GM12878 (cell line): Measurements from ENCODE around the gene DNAJC4. TPM values are rescaled to one million over a fixed set of nuclear protein-coding genes. Genes with fewer than 3 reads are reported as not detected.
A peak's percentile ranks its signal among the peaks of the same experiment; 100 is the strongest.

Source experiments
- ATAC-seq: fragments of 200-7000 bp; cut with Tn5 transposase; 3 replicates; pipeline ENCODE4 v1.9.1; 2020; ENCODE audit warnings: mild to moderate bottlenecking, moderate library complexity
- BruUV-seq: library from RNA; stranded (reverse); fragments of 400-500 nt; replicated peaks from 2 replicates; lab custom pipeline; 2021; lab: Mats Ljungman, UMichigan
- CTCF ChIA-PET: fragments of 300-600 bp; sonication (Branson Sonifier 250); formaldehyde crosslinking; extraction: SDS; loops from one replicate; lab custom pipeline; 2021; ENCODE audit warnings: inconsistent platforms; lab: Yijun Ruan, JAX
- POLR2A ChIA-PET: fragments of 350-600 bp; formaldehyde crosslinking; extraction: SDS; loops from one replicate; lab custom pipeline; 2021; ENCODE audit warnings: inconsistent platforms; lab: Charles Lee
- RAD21 ChIA-PET: fragments of 300-600 bp; sonication (Branson Sonifier 250); formaldehyde crosslinking; loops from one replicate; lab custom pipeline; 2023; ENCODE audit warnings: antibody characterized with exemption; ENCODE audit not compliant: unreplicated experiment; lab: Charles Lee
- SMC1A ChIA-PET: fragments of 300-600 bp; sonication (Branson Sonifier 250); formaldehyde crosslinking; loops from one replicate; lab custom pipeline; 2023; ENCODE audit not compliant: unreplicated experiment, uncharacterized antibody; lab: Charles Lee
- DNase-seq: peaks from one replicate; pipeline ENCODE4 v3.0.0-alpha.2; 2011; ENCODE audit warnings: low read depth, low spot score
- FAIRE-seq: peaks from 3 replicates; lab custom pipeline; 2011; peaks lifted over from hg19 to GRCh38; lab: Jason Lieb, UNC
- H2AFZ ChIP-seq: 2 replicates; pipeline ENCODE4 v1.6.0; 2011; ENCODE audit warnings: low read depth, low read length, control low read depth; ENCODE audit not compliant: control insufficient read depth
- H3K27ac ChIP-seq: 2 replicates; pipeline ENCODE4 v1.5.1; 2011; ENCODE audit warnings: control low read depth; ENCODE audit not compliant: control insufficient read depth, insufficient read depth
- H3K27me3 ChIP-seq, 2 experiments: replicated peaks in 1 of 2; 2 replicates each; pipeline versions ENCODE4 v1.6.0 to v1.6.1; 2011; ENCODE audit warnings: low read length in 1 of 2; ENCODE audit not compliant: control insufficient read depth in 2 of 2, insufficient read depth in 2 of 2
- H3K36me3 ChIP-seq, 2 experiments: 2 replicates each; pipeline ENCODE4 v1.5.1; 2011; ENCODE audit warnings: low read length in 1 of 2; ENCODE audit not compliant: control insufficient read depth in 2 of 2, insufficient read depth in 2 of 2
- H3K4me1 ChIP-seq: 2 replicates; pipeline ENCODE4 v1.6.1; 2011; ENCODE audit warnings: mild to moderate bottlenecking, low read length, moderate library complexity, mixed read lengths; ENCODE audit not compliant: control insufficient read depth, insufficient read depth
- H3K4me2 ChIP-seq: 2 replicates; pipeline ENCODE4 v1.6.0; 2011; ENCODE audit warnings: control low read depth; ENCODE audit not compliant: control insufficient read depth, insufficient read depth
- H3K4me3 ChIP-seq: fragments of 200-600 bp; sonication (generic); 2 replicates; pipeline ENCODE4 v1.5.1; 2016
- H3K79me2 ChIP-seq: 2 replicates; pipeline ENCODE4 v1.6.0; 2011; ENCODE audit warnings: low read length; ENCODE audit not compliant: control insufficient read depth, insufficient read depth
- H3K9ac ChIP-seq: 2 replicates; pipeline ENCODE4 v1.8.0; 2011; ENCODE audit warnings: low read length, control low read depth, mixed read lengths; ENCODE audit not compliant: control insufficient read depth, insufficient read depth
- H3K9me3 ChIP-seq: replicated peaks from 3 replicates; pipeline ENCODE4 v1.5.1; 2011; ENCODE audit warnings: mild to moderate bottlenecking, low read length; ENCODE audit not compliant: control insufficient read depth, insufficient read depth
- H4K20me1 ChIP-seq: 2 replicates; pipeline ENCODE4 v1.6.0; 2011; ENCODE audit not compliant: control insufficient read depth, insufficient read depth
- FOXK2 ChIP-seq: fragments of 450-650 bp; IDR thresholded peaks from 2 replicates; pipeline ENCODE4 v1.6.1; 2017; ENCODE audit warnings: mild to moderate bottlenecking, moderate library complexity
- KDM1A ChIP-seq: fragments of 200-600 bp; sonication (generic); IDR thresholded peaks from 2 replicates; pipeline ENCODE4 v1.6.1; 2016; ENCODE audit warnings: borderline replicate concordance
- MTA2 ChIP-seq: fragments of 450-650 bp; IDR thresholded peaks from 2 replicates; pipeline ENCODE4 v1.6.1; 2016; ENCODE audit warnings: low read depth, mild to moderate bottlenecking, moderate library complexity
- POLR2A ChIP-seq: IDR thresholded peaks from 2 replicates; pipeline ENCODE4 v1.6.1; 2011; ENCODE audit warnings: low read depth, mild to moderate bottlenecking, low read length
- RFX5 ChIP-seq: IDR thresholded peaks from 2 replicates; pipeline ENCODE4 v1.6.1; 2011; ENCODE audit warnings: low read depth, low read length, improper control_type of control experiment
- SMAD5 ChIP-seq: IDR thresholded peaks from 2 replicates; pipeline ENCODE4 v1.6.1; 2016; ENCODE audit warnings: antibody characterized with exemption, low read depth
- SMC3 ChIP-seq: IDR thresholded peaks from 2 replicates; pipeline ENCODE4 v1.6.1; 2011; ENCODE audit warnings: low read length, improper control_type of control experiment, borderline replicate concordance
- TCF3 ChIP-seq: IDR thresholded peaks from 2 replicates; pipeline ENCODE4 v1.6.1; 2012; ENCODE audit warnings: low read depth, mild to moderate bottlenecking, low read length, borderline replicate concordance; ENCODE audit not compliant: insufficient read depth
- YY1 ChIP-seq: IDR thresholded peaks from 2 replicates; pipeline ENCODE4 v1.6.1; 2011; ENCODE audit warnings: low read depth, mild to moderate bottlenecking, low read length
- WGBS: methylation state at CpG from one replicate; pipeline ENCODE4 v1.1.6; 2016; ENCODE audit warnings: low lambda C conversion rate; ENCODE audit not compliant: insufficient replicate concordance, insufficient coverage; ENCODE audit errors: missing lambda C conversion rate; 5-methylcytosine and 5-hydroxymethylcytosine counted together
- in situ Hi-C: fragments of 300-500 bp; cut with MboI; formaldehyde crosslinking; loops from 9 replicates; pipeline ENCODE4 v1.14.3; 2018; ENCODE audit warnings: mixed read lengths
- intact Hi-C: fragments of 100-400 bp; cut with micrococcal nuclease; formaldehyde crosslinking; loops from one replicate; pipeline ENCODE4 v1.14.2; 2022; ENCODE audit not compliant: unreplicated experiment
- polyA plus RNA-seq, 11 experiments: library from polyadenylated mRNA; depleted of rRNA in 4 of 11; unstranded in 6 of 11; stranded (reverse) in 5 of 11; fragments of >200 nt; fragmentation: Nextera tagmentation in 4 of 11; fragmentation: Illumina TruSeq in 1 of 11; extraction: Ambion mirVana in 4 of 11; extraction: Trizol in 1 of 11; gene quantifications; 1 replicate in 1 of 11; 2 replicates in 10 of 11; pipeline versions ENCODE4 v1.2.1 to v1.2.3, GENCODE V29; 2011 to 2016; ENCODE audit warnings: inconsistent platforms in 2 of 11, missing spikeins in 2 of 11, low read depth in 1 of 11
- total RNA-seq, 4 experiments: library from RNA; depleted of rRNA in 3 of 4; stranded (reverse); fragments of >200 nt in 3 of 4; fragmentation: Illumina TruSeq in 1 of 4; extraction: Trizol in 1 of 4; gene quantifications; 2 replicates each; pipeline versions ENCODE4 v1.2.1 to v1.2.3, GENCODE V29; 2013 to 2021

DNAJC4 gene
- total and polyA plus RNA-seq, 10 of the 15 experiments (the other 5 are each of a cell fraction or from before 2014, with no cell fraction given): 3.7 to 64.9 (median 30.1) TPM

DNA sequence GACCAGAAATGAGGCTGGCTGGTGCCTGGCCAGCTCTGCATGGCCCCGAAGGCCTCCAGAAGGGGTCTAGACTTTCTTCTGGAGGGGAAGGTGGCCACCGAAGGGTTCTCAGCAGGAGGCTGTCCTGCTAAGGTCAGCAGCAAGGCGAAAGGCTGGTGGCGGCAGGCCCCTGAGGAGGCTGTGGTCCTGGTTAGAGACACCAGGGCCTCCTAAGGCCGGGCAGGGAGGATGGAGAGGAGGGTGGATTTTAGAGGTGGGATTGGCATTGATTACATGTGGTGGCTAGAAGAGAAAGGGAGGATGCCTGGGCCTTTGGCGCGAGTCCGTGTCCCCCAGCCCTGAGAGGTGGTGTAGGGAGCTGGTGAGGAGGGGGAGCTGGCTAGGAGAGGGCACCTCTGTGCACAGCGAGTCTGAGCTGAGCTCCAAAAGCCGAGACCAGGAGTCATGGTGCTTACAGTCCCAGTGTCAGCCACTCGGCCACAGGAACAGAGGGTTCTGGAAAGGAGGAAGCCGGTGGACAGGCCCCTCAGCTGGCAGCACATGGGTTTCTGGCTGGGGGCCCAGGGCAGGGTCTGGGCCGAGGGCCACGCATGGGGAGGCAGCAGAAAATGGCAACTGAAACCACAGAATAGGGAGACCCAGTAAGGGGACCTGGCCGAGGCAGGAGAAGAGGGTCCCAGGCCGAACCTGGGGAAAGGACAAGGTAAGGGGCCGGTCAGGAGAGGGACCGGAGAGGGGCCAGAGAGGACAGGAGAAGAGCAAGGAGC lies 21.4 kb upstream of the DNAJC4 start:
- H3K27me3 ChIP-seq: no peaks in the 10 kb centered on the region
- FAIRE-seq (no peak), ATAC-seq (no peak), DNase-seq (no peak)
- intact Hi-C loops (no loop called here), in situ Hi-C loops (no loop called here)
- no peak overlapping the region for H3K9ac ChIP-seq
- no peaks in the 10 kb centered on the region for H3K9me3 ChIP-seq
- ChIA-PET CTCF (interaction anchor here (0.6 to 9.7 kb wide), 6 partner anchors 8 to 94 kb away, joined by 3 to 238 read pairs (median 5); partner anchors contain the start of genes CATSPERZ, ESRRA, NUDT22 and TRPT1), SMC1A (interaction anchor here (1.6 to 5.5 kb wide), 5 partner anchors 12 to 109 kb away, joined by 3 to 56 read pairs (median 32); partner anchors contain the start of genes FKBP2, NUDT22, PRDX5 and TRMT112), RAD21 (interaction anchor here (3.4 to 6.6 kb wide), 2 partner anchors 17 to 94 kb away, joined by 34 to 125 read pairs; partner anchors contain the start of genes CATSPERZ, ESRRA, NUDT22 and TRPT1), POLR2A (interaction anchor here (1.1 to 5.2 kb wide), 6 partner anchors 11 to 42 kb away, joined by 3 to 85 read pairs (median 8); partner anchors contain the start of genes NUDT22, PLCB3, PPP1R14B and TRPT1)
- peaks cover 39% of the 10 kb centered on the region for H3K79me2 ChIP-seq
- no peak overlapping the region for H2AFZ ChIP-seq
- peak overlapping the region; percentile 98 for H3K27ac ChIP-seq
- 81% methylated on average over 18 of the region's 18 CpGs for WGBS
- BruUV-seq: no TSS peak
- H4K20me1 ChIP-seq: no peaks in the 10 kb centered on the region
- TF ChIP-seq POLR2A: 0 out of 2 replicates have a peak, but pooled peaks have one; percentile 24
- no peak for TF ChIP-seq TCF3
- 0 out of 2 replicates have a peak, but pooled peaks have one; percentile 26 for TF ChIP-seq SMAD5
- no peak for TF ChIP-seq KDM1A
- no peak for TF ChIP-seq RFX5
- TF ChIP-seq YY1: no peak
- TF ChIP-seq SMC3: no peak
- no peak for TF ChIP-seq MTA2
- no peak for TF ChIP-seq FOXK2
- peak overlapping the region; percentile 74; the same call in 1 of the 2 replicates for H3K4me3 ChIP-seq
- peak overlapping the region; percentile 76 for H3K4me2 ChIP-seq
- H3K36me3 ChIP-seq: peaks cover 18 to 24% of the 10 kb centered on the region in 2 experiments; a peak in 3 of 4 replicates
- H3K4me1 ChIP-seq: peaks cover 26% of the 10 kb centered on the region
